ENCODE data around the gene ST3GAL4. TPM values are rescaled to one million over a fixed set of nuclear protein-coding genes. Genes with fewer than 3 reads are reported as not detected.

ST3GAL4 gene, protein sequence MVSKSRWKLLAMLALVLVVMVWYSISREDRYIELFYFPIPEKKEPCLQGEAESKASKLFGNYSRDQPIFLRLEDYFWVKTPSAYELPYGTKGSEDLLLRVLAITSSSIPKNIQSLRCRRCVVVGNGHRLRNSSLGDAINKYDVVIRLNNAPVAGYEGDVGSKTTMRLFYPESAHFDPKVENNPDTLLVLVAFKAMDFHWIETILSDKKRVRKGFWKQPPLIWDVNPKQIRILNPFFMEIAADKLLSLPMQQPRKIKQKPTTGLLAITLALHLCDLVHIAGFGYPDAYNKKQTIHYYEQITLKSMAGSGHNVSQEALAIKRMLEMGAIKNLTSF
- 22.5 and 27.9 TPM in 2 replicates for total RNA-seq

DNA sequence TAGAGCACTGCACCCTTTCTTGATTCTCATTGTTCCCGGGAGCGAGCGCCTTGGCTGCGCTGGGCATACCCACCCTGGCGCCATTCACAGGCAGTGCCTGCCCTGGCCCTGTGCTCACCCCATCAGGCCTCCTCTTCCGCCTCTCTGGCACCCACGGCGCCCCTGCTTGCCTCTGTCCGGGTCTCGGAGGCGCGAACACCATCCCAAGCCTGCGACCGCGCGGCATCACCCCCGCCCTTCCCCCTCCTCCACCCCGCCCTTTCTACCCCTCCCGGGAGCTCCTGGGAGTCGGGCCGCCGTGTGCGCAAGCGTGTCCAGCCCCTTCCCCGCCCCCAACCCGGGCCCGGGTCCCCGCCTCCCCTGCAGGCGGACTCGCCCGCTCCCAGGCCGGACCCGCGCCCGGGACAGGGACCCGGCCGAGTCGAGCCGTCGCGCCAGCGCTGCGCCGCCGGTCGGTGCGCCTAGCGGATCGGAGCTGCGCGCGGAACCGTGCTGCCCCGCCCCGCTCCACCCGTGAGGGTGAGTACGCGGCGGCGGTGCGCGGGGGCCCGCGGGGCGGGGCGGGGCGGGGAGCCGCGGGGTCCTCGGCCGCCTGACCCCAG, at the start of gene ST3GAL4:
Gene ST3GAL4 (plus strand): TSS at position 363 of the 602 bp plus-strand sequence. CDS start 50,470 bp downstream, outside the sequence.

Other genes with a start within 250 kb of the ST3GAL4 start
- 40.1 and 43.3 TPM in 2 replicates for gene RPUSD4, start 144.0 kb upstream of the ST3GAL4 start, total RNA-seq
- 21.1 and 23.2 TPM in 2 replicates for gene FAM118B, start 143.9 kb upstream of the ST3GAL4 start, total RNA-seq
- gene SRPRA, start 86.8 kb upstream of the ST3GAL4 start, total RNA-seq, result 64.7 and 74.3 TPM in 2 replicates
- gene FOXRED1, start 86.5 kb upstream of the ST3GAL4 start, total RNA-seq, result 15.2 and 28.2 TPM in 2 replicates
- gene TIRAP, start 72.6 kb upstream of the ST3GAL4 start, total RNA-seq, result 4.1 and 5.4 TPM in 2 replicates
- gene DCPS, start 51.6 kb upstream of the ST3GAL4 start, total RNA-seq, result 12.2 and 19.3 TPM in 2 replicates